Neural cell (in vitro differentiated cells): ENCODE results near the gene NDUFAF2. TPM values are rescaled to one million over a fixed set of nuclear protein-coding genes. Genes with fewer than 3 reads are reported as not detected.

Source experiments
- H2AFZ ChIP-seq: fragments of 200-600, 300-800 bp; sonication (generic), shearing (Covaris generic); 2 replicates; pipeline ENCODE4 v1.6.0; 2014; ENCODE audit warnings: low read depth, mild to moderate bottlenecking, antibody characterized with exemption, low read length, moderate library complexity
- H3F3A ChIP-seq: fragments of 200-600 bp; shearing (Covaris generic); 2 replicates; pipeline ENCODE4 v1.6.1; 2016; ENCODE audit warnings: mild to moderate bottlenecking, moderate library complexity, mixed read lengths, antibody characterized with exemption, low read length; ENCODE audit not compliant: insufficient read depth, poor library complexity, severe bottlenecking
- H3K27ac ChIP-seq: fragments of 200-600, 300-800 bp; sonication (generic), shearing (Covaris generic); 2 replicates; pipeline ENCODE4 v1.5.1; 2014; ENCODE audit warnings: mild to moderate bottlenecking, low read length, moderate library complexity
- H3K27me3 ChIP-seq: fragments of 300-800, 200-600 bp; sonication (generic), shearing (Covaris generic); 2 replicates; pipeline ENCODE4 v1.6.0; 2014; ENCODE audit warnings: mild to moderate bottlenecking, low read depth, low read length, moderate library complexity; ENCODE audit not compliant: insufficient read depth
- H3K36me3 ChIP-seq: fragments of 300-800, 200-600 bp; sonication (generic), shearing (Covaris generic); 2 replicates; pipeline ENCODE4 v1.5.1; 2014; ENCODE audit warnings: mild to moderate bottlenecking, antibody characterized with exemption, low read length, moderate library complexity; ENCODE audit not compliant: insufficient read depth
- H3K4me2 ChIP-seq: fragments of 300-800, 200-600 bp; sonication (generic), shearing (Covaris generic); 2 replicates; pipeline ENCODE4 v1.6.0; 2014; ENCODE audit warnings: mild to moderate bottlenecking, low read length
- H3K4me3 ChIP-seq: fragments of 300-800, 200-600 bp; sonication (generic), shearing (Covaris generic); 2 replicates; pipeline ENCODE4 v1.5.1; 2014; ENCODE audit warnings: mild to moderate bottlenecking, low read length, moderate library complexity
- H3K79me2 ChIP-seq: fragments of 200-600 bp; shearing (Covaris generic); replicated peaks from 2 replicates; pipeline ENCODE4 v1.6.0; 2014; ENCODE audit warnings: mild to moderate bottlenecking, low read length, moderate library complexity; ENCODE audit not compliant: insufficient read depth
- H3K9ac ChIP-seq: fragments of 300-800, 200-600 bp; sonication (generic), shearing (Covaris generic); 2 replicates; pipeline ENCODE4 v1.6.1; 2016; ENCODE audit warnings: mild to moderate bottlenecking, low read length, mixed read lengths
- H3K9me2 ChIP-seq: fragments of 200-600 bp; shearing (Covaris generic); 2 replicates; pipeline ENCODE4 v1.6.1; 2016; ENCODE audit warnings: mild to moderate bottlenecking, low read length, mixed read lengths; ENCODE audit not compliant: insufficient read depth
- H3K9me3 ChIP-seq: fragments of 200-600, 300-800 bp; sonication (generic), shearing (Covaris generic); 2 replicates; pipeline ENCODE4 v1.6.1; 2016; ENCODE audit warnings: mild to moderate bottlenecking, mixed run types, low read length, moderate library complexity, mixed read lengths
- H4K20me1 ChIP-seq: fragments of 200-600 bp; shearing (Covaris generic); 2 replicates; pipeline ENCODE4 v1.6.1; 2016; ENCODE audit warnings: mild to moderate bottlenecking, mixed run types; ENCODE audit not compliant: insufficient read depth
- EP300 ChIP-seq: fragments of 450-650 bp; conservative IDR thresholded peaks from 2 replicates; pipeline ENCODE4 v1.6.1; 2014; ENCODE audit warnings: antibody characterized with exemption, mild to moderate bottlenecking, moderate library complexity; ENCODE audit not compliant: poor library complexity, severe bottlenecking
- EZH2 ChIP-seq: fragments of 200-600, 300-800 bp; shearing (Covaris generic), sonication (generic); IDR thresholded peaks from 2 replicates; pipeline ENCODE4 v1.6.1; 2014; ENCODE audit warnings: antibody characterized with exemption, low read length, borderline replicate concordance, mild to moderate bottlenecking; ENCODE audit not compliant: insufficient read depth, poor library complexity, severe bottlenecking
- MXI1 ChIP-seq: fragments of 450-650 bp; conservative IDR thresholded peaks from 2 replicates; pipeline ENCODE4 v1.6.1; 2014; ENCODE audit warnings: antibody characterized with exemption, mild to moderate bottlenecking; ENCODE audit not compliant: poor library complexity, severe bottlenecking
- POLR2AphosphoS5 ChIP-seq: IDR thresholded peaks from 2 replicates; pipeline ENCODE4 v1.6.1; 2012
- RAD21 ChIP-seq: fragments of 450-650 bp; conservative IDR thresholded peaks from 2 replicates; pipeline ENCODE4 v1.6.1; 2014; ENCODE audit warnings: antibody characterized with exemption, mild to moderate bottlenecking, moderate library complexity
- SMC3 ChIP-seq: fragments of 450-650 bp; conservative IDR thresholded peaks from 2 replicates; pipeline ENCODE4 v1.6.1; 2014; ENCODE audit warnings: antibody characterized with exemption, mild to moderate bottlenecking, moderate library complexity; ENCODE audit not compliant: poor library complexity
- TAF1 ChIP-seq: IDR thresholded peaks from 2 replicates; pipeline ENCODE4 v1.6.1; 2012; ENCODE audit warnings: low read depth
- polyA plus RNA-seq: library from polyadenylated mRNA; depleted of rRNA; stranded (reverse); fragments of >200 nt; gene quantifications from 2 replicates; pipeline ENCODE4 v1.2.3, GENCODE V29; 2014
- TF ChIP-seq, protein P1 (sequence below): IDR thresholded peaks from 2 replicates; pipeline ENCODE4 v1.6.1; 2012; ENCODE audit warnings: borderline replicate concordance
- TF ChIP-seq, protein P2 (sequence below): fragments of 450-650 bp; IDR thresholded peaks from 2 replicates; pipeline ENCODE4 v1.5.1; 2014; ENCODE audit warnings: antibody characterized with exemption, mild to moderate bottlenecking, moderate library complexity; ENCODE audit not compliant: poor library complexity, severe bottlenecking

Gene NDUFAF2
- polyA plus RNA-seq, 1 donor from 2014 or later, result 53.6 TPM

DNA sequence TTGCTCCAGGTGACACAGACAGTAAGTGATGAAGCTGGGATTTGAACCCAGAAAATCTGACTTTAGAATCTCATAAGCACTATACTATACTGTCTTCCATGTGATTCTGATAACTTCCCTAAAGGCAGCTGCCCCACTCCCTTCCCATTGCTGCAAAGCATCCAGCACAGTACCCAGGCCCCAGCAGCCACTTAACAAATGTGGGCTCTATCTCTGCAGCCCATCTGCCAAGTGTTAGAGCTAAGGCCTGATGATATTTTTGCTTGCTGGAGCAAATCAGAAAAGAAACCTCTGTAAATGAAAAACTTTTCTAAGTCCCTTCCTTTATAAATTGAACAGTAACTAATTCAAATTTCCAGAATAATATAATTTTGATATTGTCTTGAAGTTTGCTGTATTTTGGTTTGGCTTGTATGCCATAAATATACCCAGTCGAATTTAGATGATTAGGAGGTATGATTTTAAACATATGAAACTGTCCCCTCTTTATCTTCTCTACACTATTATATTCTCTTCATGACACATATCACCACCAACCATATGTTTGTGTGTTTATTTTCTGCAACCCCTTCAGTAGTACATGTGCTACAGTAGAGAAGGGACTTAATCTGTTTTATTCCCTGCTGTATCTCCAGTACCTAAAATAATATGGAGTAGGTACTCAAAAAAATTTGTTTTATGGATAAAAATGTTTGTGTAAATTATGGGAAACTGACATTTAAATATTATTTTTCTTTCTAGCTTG, 153.4 kb downstream of the NDUFAF2 start (continued):
- TF ChIP-seq, protein P1, sequence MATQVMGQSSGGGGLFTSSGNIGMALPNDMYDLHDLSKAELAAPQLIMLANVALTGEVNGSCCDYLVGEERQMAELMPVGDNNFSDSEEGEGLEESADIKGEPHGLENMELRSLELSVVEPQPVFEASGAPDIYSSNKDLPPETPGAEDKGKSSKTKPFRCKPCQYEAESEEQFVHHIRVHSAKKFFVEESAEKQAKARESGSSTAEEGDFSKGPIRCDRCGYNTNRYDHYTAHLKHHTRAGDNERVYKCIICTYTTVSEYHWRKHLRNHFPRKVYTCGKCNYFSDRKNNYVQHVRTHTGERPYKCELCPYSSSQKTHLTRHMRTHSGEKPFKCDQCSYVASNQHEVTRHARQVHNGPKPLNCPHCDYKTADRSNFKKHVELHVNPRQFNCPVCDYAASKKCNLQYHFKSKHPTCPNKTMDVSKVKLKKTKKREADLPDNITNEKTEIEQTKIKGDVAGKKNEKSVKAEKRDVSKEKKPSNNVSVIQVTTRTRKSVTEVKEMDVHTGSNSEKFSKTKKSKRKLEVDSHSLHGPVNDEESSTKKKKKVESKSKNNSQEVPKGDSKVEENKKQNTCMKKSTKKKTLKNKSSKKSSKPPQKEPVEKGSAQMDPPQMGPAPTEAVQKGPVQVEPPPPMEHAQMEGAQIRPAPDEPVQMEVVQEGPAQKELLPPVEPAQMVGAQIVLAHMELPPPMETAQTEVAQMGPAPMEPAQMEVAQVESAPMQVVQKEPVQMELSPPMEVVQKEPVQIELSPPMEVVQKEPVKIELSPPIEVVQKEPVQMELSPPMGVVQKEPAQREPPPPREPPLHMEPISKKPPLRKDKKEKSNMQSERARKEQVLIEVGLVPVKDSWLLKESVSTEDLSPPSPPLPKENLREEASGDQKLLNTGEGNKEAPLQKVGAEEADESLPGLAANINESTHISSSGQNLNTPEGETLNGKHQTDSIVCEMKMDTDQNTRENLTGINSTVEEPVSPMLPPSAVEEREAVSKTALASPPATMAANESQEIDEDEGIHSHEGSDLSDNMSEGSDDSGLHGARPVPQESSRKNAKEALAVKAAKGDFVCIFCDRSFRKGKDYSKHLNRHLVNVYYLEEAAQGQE, result no peak
- TF ChIP-seq TAF1 (no peak), RAD21 (no peak)

DNA sequence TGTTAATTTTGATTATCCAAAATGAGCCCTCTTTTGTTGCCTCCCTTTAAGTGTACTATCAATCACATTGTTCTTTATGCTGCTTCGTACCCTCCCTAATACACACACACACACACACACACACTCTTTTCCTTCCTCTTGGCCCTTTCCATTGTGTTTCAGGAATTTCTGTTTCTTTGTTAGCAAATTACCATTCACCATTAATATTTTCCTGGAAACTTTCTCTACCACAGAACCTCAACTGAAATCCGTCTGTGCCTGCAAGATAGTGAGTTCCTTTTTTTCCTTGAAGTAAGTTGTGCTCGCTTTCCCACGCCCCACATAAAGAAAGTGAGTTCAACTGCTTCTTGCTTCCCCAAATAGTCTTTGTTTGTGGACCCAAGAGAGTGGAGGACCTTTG, 155.4 kb downstream of the NDUFAF2 start:
- no peaks in the 10 kb centered on the region for H3K36me3 ChIP-seq
- no peaks in the 10 kb centered on the region for H4K20me1 ChIP-seq
- no peaks in the 10 kb centered on the region for H3K27me3 ChIP-seq
- H3F3A ChIP-seq, result no peaks in the 10 kb centered on the region
- H3K4me2 ChIP-seq, result no peak overlapping the region
- no peaks in the 10 kb centered on the region for H3K9me3 ChIP-seq
- no peaks in the 10 kb centered on the region for H3K79me2 ChIP-seq
- no peak overlapping the region for H3K4me3 ChIP-seq
- H3K27ac ChIP-seq, result no peak overlapping the region
- H3K9me2 ChIP-seq, result no peaks in the 10 kb centered on the region
- no peak overlapping the region for H2AFZ ChIP-seq
- TF ChIP-seq SMC3 (no peak), POLR2AphosphoS5 (no peak), TAF1 (no peak), EP300 (no peak), MXI1 (no peak)
- TF ChIP-seq, protein P2, sequence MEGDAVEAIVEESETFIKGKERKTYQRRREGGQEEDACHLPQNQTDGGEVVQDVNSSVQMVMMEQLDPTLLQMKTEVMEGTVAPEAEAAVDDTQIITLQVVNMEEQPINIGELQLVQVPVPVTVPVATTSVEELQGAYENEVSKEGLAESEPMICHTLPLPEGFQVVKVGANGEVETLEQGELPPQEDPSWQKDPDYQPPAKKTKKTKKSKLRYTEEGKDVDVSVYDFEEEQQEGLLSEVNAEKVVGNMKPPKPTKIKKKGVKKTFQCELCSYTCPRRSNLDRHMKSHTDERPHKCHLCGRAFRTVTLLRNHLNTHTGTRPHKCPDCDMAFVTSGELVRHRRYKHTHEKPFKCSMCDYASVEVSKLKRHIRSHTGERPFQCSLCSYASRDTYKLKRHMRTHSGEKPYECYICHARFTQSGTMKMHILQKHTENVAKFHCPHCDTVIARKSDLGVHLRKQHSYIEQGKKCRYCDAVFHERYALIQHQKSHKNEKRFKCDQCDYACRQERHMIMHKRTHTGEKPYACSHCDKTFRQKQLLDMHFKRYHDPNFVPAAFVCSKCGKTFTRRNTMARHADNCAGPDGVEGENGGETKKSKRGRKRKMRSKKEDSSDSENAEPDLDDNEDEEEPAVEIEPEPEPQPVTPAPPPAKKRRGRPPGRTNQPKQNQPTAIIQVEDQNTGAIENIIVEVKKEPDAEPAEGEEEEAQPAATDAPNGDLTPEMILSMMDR, result no peak
- no peak overlapping the region for H3K9ac ChIP-seq

DNA sequence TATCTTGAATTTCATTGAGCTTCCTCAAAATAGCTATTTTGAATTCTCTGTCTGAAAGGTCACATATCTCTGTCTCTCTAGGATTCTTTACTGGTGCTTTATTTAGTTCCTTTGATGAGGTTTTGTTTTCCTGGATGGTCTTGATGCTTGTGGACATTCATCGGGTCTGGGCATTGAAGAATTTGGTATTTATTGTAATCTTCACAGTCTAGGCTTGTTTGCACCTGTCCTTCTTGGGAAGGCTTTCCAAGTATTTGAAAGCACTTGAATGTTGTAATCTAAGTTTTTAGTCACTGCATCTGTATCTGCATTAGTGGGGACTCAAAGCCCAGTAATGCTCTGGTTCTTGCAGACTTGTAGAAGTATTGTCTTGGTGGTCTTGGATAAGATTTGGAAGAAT, 169.4 kb downstream of the NDUFAF2 start:
- Histone ChIP-seq H3K4me2 (no peak overlapping the region), H3K9me3 (no peaks in the 10 kb centered on the region), H4K20me1 (no peaks in the 10 kb centered on the region), H3K27ac (no peak overlapping the region), H2AFZ (no peak overlapping the region), H3K9me2 (no peaks in the 10 kb centered on the region), H3K9ac (no peak overlapping the region), H3K36me3 (no peaks in the 10 kb centered on the region), H3K4me3 (no peak overlapping the region), H3K79me2 (no peaks in the 10 kb centered on the region), H3K27me3 (no peaks in the 10 kb centered on the region), H3F3A (no peaks in the 10 kb centered on the region)
- TF ChIP-seq MXI1 (no peak), EP300 (no peak), POLR2AphosphoS5 (no peak), TAF1 (no peak), EZH2 (no peak), SMC3 (no peak), RAD21 (no peak)
- TF ChIP-seq, protein P1, result no peak
- TF ChIP-seq, protein P2, result no peak
